Retinal pigment epithelial cell (primary cell): ENCODE results near the gene LUC7L2.
"Not testable (repeated sequence)": the region's sequence is repeated elsewhere in the genome, so short reads cannot be mapped to it uniquely, and the experiment has no call there.

Experiments
- DNase-seq: peaks from one replicate; pipeline ENCODE4 v3.0.0-alpha.2; 2010; ENCODE audit warnings: low read depth
- H3K4me3 ChIP-seq: 2 replicates; pipeline ENCODE4 v1.5.1; 2011; ENCODE audit warnings: mild to moderate bottlenecking, low read length, control low read depth, moderate library complexity
- TF ChIP-seq, protein P1 (sequence below): conservative IDR thresholded peaks from 2 replicates; pipeline ENCODE4 v1.5.1; 2011; ENCODE audit warnings: low read depth, low read length, control low read depth, inconsistent platforms

Gene LUC7L2

DNA sequence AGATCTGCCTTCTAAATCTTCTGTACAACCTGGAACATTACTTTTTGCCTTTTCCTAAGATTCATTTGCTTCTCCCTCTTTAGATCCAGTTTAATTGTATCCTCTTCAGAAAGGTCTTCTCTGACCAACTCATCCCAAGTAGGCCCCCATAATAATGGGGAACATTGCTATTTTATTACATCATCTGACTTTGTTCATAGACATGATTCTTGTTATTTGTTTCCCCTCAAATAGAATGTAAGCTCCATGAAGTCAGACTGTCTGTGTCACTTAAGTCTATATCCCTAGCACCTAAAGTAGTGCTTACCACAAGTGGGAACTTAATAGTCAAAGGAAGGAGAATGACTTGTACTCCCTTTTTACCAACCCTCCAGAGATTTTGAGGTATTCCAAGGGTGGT lies 37.5 kb downstream of the LUC7L2 start:
- TF ChIP-seq, protein P1, sequence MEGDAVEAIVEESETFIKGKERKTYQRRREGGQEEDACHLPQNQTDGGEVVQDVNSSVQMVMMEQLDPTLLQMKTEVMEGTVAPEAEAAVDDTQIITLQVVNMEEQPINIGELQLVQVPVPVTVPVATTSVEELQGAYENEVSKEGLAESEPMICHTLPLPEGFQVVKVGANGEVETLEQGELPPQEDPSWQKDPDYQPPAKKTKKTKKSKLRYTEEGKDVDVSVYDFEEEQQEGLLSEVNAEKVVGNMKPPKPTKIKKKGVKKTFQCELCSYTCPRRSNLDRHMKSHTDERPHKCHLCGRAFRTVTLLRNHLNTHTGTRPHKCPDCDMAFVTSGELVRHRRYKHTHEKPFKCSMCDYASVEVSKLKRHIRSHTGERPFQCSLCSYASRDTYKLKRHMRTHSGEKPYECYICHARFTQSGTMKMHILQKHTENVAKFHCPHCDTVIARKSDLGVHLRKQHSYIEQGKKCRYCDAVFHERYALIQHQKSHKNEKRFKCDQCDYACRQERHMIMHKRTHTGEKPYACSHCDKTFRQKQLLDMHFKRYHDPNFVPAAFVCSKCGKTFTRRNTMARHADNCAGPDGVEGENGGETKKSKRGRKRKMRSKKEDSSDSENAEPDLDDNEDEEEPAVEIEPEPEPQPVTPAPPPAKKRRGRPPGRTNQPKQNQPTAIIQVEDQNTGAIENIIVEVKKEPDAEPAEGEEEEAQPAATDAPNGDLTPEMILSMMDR: no peak
- DNase-seq: no peak
- no peak overlapping the region for H3K4me3 ChIP-seq

DNA sequence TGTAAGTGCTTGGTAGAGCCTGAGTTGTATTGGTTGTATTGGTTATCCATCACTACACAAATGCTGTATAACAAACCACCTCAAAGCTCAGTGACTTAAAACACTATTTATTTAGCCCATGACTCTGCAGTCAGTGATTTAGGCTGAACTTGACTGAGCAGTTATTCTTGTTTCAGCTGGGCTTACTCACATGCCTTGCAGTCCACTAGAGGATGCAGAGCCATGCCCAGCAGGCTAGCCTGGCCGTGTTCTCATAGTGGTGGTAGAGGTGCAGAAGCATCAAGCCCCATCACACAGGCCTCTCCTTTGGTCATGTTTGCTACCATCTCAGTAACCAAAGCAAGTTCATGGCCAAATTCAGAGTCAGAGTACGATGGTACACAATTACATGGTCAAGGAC lies 43.9 kb downstream of the LUC7L2 start:
- no peak for DNase-seq
- TF ChIP-seq, protein P1: no peak
- no peak overlapping the region for H3K4me3 ChIP-seq

DNA sequence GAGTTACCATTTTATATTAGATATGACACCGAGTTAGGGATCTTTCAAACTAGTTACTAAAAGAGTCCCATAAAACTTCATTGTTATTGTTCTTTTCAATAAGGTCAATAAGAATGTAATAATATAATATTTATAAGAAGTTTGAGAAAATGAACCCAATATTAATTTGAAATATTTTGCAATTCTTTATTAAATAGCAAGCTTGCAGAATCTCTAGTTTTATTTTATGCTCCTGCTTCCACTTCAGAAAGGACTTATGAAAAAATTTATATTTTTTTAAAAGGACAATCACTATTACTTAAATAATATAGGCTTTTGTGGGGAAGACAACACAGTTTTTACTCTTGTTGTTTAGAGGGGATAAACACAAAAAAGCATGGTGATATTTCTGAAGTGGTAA lies 47.9 kb downstream of the LUC7L2 start:
- H3K4me3 ChIP-seq: no peak overlapping the region
- DNase-seq: no peak
- TF ChIP-seq, protein P1: no peak

DNA sequence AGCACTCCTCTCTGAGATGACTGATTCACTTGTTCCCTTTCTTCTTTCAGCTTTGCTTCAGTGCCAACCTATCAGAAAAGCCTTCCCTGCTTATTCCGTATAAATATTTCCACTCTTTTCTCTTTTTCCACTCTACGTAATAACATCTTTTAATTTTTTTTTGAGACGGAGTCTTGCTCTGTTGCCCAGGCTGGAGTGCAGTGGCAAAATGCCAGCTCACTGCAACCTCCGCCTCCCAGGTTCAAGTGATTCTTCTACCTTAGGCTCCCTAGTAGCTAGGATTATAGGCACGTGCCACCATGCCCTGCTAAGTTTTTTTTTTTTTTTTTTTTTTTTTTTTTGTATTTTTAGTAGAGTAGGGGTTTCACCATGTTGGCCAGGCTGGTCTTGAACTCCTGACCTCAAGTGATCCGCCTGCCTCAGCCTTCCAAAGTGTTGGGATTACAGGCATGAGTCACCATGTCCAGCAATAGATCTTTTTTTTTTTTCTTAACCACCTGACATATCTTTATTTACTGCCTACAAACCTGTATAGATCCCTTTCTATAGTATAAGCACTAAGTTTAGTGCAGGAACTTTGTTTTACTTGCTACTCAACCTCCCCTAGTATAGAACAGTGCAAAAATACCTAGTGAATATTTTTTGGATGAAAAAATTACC lies 55.2 kb downstream of the LUC7L2 start:
- not testable (repeated sequence) for DNase-seq, H3K4me3 ChIP-seq

DNA sequence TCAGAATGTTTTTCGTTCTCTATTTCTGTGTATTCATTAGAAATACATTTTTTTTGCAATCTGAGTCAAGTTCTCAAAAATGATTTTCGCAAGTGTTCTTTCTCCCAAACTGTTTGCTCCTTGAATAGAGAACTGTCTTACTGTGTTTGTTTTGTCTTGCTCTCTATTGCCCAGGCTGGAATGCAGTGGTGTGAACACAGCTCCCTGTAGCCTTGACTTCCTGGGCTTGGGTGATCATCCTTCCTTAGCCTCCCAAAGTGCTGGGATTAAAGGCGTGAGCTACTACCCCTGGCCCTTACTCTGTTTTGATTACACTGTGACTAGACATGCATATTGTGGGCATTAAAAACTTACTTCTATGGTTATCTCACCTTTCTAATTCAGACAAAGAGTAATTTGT lies 56.7 kb downstream of the LUC7L2 start:
- no peak overlapping the region for H3K4me3 ChIP-seq
- DNase-seq: no peak
- TF ChIP-seq, protein P1: no peak

DNA sequence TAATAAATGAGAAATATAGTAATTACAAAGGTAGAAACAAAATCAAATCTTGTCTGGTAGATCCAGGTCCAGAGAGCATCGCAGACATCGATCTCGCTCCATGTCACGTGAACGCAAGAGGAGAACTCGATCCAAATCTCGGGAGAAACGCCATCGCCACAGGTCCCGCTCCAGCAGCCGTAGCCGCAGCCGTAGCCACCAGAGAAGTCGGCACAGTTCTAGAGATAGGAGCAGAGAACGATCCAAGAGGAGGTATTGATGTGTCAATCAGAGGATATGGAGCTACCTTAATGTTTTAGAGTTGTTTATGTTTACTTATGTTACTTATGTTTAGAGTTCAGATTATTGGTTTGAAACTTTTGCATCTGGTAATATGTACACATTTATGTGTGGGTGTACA lies 57.8 kb downstream of the LUC7L2 start:
- TF ChIP-seq, protein P1: no peak
- no peak for DNase-seq
- no peak overlapping the region for H3K4me3 ChIP-seq

DNA sequence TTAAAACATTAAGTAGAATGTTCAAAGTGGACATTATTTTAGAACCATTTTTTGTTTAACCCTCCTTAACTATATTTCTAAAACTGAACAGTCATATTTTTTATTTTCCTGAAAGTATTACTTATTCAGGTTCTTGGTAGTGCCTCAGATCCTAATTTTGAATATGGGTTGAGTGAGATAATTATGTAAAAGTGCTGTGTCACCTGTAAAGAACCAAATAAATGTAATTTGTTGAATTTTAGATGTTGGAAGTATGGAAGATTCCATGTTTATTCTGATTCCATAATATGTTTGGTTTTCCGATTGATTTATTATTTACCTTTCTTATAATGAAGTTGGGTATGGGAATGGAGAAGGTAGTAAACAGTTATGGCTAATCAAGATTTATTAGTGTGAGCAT lies 61.4 kb downstream of the LUC7L2 start:
- no peak for DNase-seq
- TF ChIP-seq, protein P1: no peak
- no peak overlapping the region for H3K4me3 ChIP-seq

DNA sequence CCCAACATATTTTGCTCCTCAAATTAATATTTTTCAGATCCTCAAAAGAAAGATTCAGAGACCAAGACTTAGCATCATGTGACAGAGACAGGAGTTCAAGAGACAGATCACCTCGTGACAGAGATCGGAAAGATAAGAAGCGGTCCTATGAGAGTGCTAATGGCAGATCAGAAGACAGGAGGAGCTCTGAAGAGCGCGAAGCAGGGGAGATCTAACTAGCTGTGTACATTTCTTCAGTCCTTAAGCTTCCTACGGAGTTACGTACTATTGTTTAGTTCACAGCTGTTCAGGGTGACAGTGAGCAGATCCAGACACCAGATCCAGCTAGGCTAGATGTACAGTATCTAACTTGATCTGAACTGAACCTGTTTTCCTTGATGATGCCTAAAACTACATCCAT lies 62.4 kb downstream of the LUC7L2 start:
- no peak for DNase-seq
- TF ChIP-seq, protein P1: peak; percentile 18
- H3K4me3 ChIP-seq: no peak overlapping the region
